Measurements from ENCODE around the gene STK17B. TPM values are rescaled to one million over a fixed set of nuclear protein-coding genes. Genes with fewer than 3 reads are reported as not detected.

The STK17B gene
- total and polyA plus RNA-seq, 10 of the 15 experiments (the other 5 are each of a cell fraction or from before 2014, with no cell fraction given), result 21.2 to 108 (median 53.7) TPM

DNA sequence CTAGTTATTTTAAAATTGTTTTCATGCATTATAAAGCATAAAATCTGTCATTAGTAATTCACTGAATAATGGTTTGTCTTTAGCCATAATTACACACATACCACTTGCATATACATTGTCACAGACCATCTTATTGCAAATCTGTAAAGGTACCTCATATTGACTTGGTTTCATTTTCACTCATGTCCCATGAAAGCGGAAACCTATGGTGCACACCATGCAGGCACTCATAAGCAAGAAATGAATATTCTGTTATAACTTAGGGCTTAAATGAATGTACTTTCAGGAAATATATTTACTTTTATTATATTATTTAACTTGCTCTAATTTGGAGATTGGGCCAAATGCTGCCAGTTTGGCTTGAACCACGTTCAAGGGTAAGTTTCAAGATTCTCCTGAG lies 29.2 kb upstream of the STK17B start (continued):
- TF ChIP-seq ATF2 (IDR thresholded peaks at IDR 0.05; ENCODE audit: low read length) (peak; percentile 93), GABPA (IDR thresholded peaks at IDR 0.05; ENCODE audit: low read depth) (peak; percentile 59; the same call in 1 of the 2 replicates), ZNF207 (IDR thresholded peaks at IDR 0.05; ENCODE audit: borderline replicate concordance) (no peak), BRCA1 (IDR thresholded peaks at IDR 0.05; ENCODE audit: low read depth, low read length) (no peak), BCL3 (IDR thresholded peaks at IDR 0.05; ENCODE audit: borderline replicate concordance, insufficient read depth, low read depth, low read length, poor library complexity, severe bottlenecking) (peak; percentile 74), CHD4 (IDR thresholded peaks at IDR 0.05) (no peak), STAT3 (IDR thresholded peaks at IDR 0.05; ENCODE audit: low read depth, low read length) (peak; percentile 86; the same call in 1 of the 2 replicates), PBX3 (IDR thresholded peaks at IDR 0.05; ENCODE audit: insufficient replicate concordance, low read depth, low read length) (no peak), SUZ12 (IDR thresholded peaks at IDR 0.05; ENCODE audit: unreplicated experiment) (no peak), NFXL1 (IDR thresholded peaks at IDR 0.05; ENCODE audit: borderline replicate concordance) (no peak), YY1 (IDR thresholded peaks at IDR 0.05; ENCODE audit: low read depth, low read length) (no peak), ZNF274 (IDR thresholded peaks at IDR 0.05; ENCODE audit: insufficient read depth, insufficient read length) (no peak), PAX8 (IDR thresholded peaks at IDR 0.05) (no peak), BCLAF1 (IDR thresholded peaks at IDR 0.05) (no peak), JUNB (IDR thresholded peaks at IDR 0.05) (peak; percentile 99), CREB1 (IDR thresholded peaks at IDR 0.05; ENCODE audit: low read depth) (peak; percentile 65; the same call in 1 of the 2 replicates), RB1 (IDR thresholded peaks at IDR 0.05; ENCODE audit: borderline replicate concordance) (no peak), E2F8 (IDR thresholded peaks at IDR 0.05; ENCODE audit: low read depth, partially characterized antibody) (no peak), IKZF1 (conservative IDR thresholded peaks at IDR 0.05) (peak; percentile 66)
- TF ChIP-seq, protein P1, sequence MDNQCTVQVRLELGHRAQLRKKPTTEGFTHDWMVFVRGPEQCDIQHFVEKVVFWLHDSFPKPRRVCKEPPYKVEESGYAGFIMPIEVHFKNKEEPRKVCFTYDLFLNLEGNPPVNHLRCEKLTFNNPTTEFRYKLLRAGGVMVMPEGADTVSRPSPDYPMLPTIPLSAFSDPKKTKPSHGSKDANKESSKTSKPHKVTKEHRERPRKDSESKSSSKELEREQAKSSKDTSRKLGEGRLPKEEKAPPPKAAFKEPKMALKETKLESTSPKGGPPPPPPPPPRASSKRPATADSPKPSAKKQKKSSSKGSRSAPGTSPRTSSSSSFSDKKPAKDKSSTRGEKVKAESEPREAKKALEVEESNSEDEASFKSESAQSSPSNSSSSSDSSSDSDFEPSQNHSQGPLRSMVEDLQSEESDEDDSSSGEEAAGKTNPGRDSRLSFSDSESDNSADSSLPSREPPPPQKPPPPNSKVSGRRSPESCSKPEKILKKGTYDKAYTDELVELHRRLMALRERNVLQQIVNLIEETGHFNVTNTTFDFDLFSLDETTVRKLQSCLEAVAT (IDR thresholded peaks at IDR 0.05), result 0 out of 2 replicates have a peak, but pooled peaks have one; percentile 4

Data from GM12878 (cell line).